ENCODE data around the gene MTMR1.

Gene MTMR1

DNA sequence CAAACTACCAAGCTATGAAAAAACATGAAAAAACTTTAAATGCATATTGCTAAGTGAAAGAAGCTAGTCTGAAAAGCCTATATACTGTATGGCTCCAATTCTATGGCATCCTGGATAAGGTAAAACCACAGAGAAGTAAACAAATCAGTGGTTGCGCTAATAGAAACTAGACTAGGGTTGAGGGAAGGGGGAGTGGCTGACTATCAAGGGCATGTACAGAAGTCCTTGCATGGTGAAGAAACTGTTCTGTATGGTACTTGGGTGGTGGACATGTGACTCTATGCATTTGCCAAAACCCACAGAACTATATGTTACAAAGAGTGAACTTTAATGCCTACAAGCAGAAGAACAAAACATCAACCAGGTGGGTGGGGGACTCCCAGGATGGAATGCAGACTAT, 96.8 kb downstream of the MTMR1 start:
- no peak for DNase-seq (ENCODE audit: low read depth)

DNA sequence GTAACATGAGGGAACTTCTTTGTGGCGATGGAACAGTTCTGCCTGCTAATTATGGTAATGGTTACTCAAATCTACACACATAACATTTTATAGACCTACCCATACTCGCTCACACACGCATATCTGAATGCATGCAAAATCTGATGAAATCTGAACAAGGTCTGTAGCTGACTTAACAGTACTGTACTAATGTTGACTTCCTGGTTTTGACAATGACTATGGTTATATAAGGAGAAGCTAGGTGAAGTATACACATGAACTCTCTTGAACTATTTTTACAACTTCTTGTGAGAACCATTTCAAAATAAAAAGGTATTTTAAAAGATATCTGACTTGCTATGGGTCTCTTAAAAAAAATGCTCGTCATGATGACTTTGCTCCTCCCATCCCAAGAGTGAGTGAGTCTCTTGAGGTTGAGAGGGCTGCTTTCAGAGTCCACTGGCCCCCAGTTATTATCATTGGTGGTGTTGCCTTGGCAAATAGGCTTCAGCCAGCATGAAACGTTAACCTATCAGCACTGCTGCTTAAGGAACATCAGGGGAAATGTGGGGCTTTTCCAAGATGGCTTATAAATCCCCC, 99.8 kb downstream of the MTMR1 start:
- DNase-seq (ENCODE audit: low read depth) = no peak

DNA sequence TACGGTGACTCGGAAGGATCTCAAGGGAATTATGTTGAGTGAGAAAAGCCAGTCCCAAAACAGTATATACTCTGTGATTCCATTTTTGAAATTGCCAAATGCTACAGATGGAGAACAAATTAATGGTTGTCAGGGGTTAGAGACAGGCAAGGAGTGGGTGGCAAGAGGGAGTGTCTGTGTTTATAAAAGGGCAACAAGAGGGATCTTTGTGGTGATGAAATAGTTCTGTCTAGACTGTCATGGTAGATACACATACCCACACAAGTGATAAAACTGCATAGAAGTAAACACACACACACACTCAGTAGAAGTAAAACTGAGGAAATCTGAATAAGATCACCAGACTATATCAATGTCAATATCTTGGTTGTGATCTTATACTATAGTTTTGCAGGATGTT, 112.5 kb downstream of the MTMR1 start:
- DNase-seq (ENCODE audit: low read depth) = no peak

DNA sequence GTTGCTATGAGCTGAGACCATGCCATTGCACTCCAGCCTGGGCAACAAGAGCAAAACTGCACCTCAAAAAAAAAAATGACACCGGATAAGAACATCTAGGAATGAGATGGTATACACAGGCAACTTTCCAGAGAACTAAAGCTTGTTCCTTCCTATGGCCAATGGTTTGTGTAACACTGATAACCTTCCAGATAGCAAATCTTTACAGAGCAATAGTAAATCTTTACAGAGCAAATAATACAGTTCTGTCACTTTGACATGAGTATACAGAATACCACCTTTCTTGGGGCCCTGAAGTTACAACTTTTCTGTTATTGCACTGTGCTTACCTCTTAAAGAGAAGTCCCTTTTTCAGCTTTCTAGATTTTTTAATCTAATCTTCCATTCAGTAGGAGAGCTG, 113.6 kb downstream of the MTMR1 start:
- no peak for DNase-seq (ENCODE audit: low read depth)

DNA sequence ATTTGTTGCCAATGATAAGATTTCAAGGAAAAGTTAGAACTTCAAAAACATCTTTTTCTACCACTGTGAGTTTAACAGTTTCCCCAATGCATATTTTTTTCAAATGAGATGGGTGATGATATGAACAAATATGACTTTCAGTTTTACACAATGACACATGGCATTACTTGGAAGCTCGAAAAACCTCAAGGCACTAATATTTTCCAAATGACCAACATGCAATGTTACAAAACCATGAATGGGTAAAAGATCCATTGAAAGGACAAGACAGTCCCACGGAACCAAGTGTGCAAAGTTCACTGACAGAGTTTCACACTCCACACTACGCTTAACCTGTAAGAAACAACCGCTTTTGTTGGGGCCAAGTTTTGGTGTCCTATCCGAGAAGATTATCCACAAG, 120.7 kb downstream of the MTMR1 start:
- DNase-seq (ENCODE audit: low read depth) = no peak
